Activated naive CD4-positive, alpha-beta T cell treated with anti-CD3 and anti-CD28 coated beads for 36 hours (primary cell): Measurements from ENCODE around the gene DIO1. TPM values are rescaled to one million over a fixed set of nuclear protein-coding genes. Genes with fewer than 3 reads are reported as not detected.

ENCODE experiments used
- CTCF ChIA-PET: fragments of 350-600 bp; sonication (Branson Sonifier 250); formaldehyde crosslinking; loops from one replicate; lab custom pipeline; 2021; ENCODE audit warnings: antibody characterized with exemption; lab: Charles Lee
- DNase-seq: peaks from one replicate; pipeline ENCODE4 v3.0.0-alpha.2; 2020
- H3K27ac Mint-ChIP-seq: one replicate; pipeline ENCODE4 v1.8.0; 2021; ENCODE audit warnings: mild to moderate bottlenecking, mixed read lengths
- H3K27me3 Mint-ChIP-seq: one replicate; pipeline ENCODE4 v1.8.0; 2021; ENCODE audit warnings: low read depth, mixed read lengths
- H3K36me3 Mint-ChIP-seq: one replicate; pipeline ENCODE4 v1.8.0; 2021; ENCODE audit warnings: low read depth, mixed read lengths
- H3K4me1 Mint-ChIP-seq: one replicate; pipeline ENCODE4 v1.8.0; 2021; ENCODE audit warnings: low read depth, mixed read lengths
- H3K4me3 Mint-ChIP-seq: one replicate; pipeline ENCODE4 v1.8.0; 2021; ENCODE audit warnings: mild to moderate bottlenecking, moderate library complexity, mixed read lengths
- H3K9me3 Mint-ChIP-seq: one replicate; pipeline ENCODE4 v1.8.0; 2021; ENCODE audit warnings: mixed read lengths
- intact Hi-C: fragments of 100-400 bp; cut with micrococcal nuclease; formaldehyde crosslinking; loops from one replicate; pipeline ENCODE4 v1.15.1; 2023
- total RNA-seq, 2 experiments: library from RNA; stranded (reverse); gene quantifications; one replicate each; pipeline ENCODE4 v1.2.3, GENCODE V29; 2021

DIO1 gene
- total RNA-seq, 2 experiments from 2014 or later = not detected

DNA sequence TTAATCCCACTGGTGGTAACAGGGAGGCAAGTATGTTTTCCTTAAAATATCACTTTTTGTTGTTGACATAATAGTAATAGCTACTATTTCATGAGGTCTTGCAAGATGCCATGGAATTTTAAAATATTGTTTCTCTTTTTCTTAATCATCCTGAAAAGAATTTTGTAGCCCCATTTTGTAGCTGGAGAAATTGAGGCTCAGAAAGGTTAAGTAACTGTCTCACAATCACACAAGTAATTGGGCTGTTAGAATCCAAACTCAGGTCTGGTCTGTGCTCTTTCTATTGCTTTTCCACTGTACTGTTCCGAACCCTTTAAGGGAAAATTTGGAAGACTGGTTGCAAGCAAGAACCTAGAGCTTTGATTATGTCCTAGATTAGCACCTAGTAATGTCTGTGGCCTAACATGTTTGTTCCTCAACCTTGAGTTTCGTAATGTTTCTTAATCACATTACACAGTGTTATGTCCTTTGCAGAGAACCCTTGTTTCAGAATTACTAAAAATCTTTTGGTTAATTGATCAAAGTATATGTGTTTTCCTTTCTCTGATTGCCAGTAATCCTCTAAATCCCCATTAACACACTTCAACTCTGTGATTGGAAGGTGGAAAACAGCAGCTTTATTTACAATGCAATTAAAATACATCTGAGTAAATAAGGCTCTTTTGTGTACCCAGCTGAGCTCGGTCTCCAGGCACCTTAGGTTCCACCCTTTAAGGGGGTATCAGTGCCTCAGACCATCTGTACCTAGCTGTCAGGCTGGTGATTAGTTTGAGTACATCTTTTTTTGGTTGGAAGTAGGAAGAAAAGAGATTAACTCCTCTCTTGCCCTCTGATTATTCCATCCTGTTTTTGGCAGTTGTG is 62.6 kb downstream of the DIO1 start:
- Mint-ChIP-seq H3K4me3 (no peak overlapping the region), H3K9me3 (no peaks in the 10 kb centered on the region), H3K36me3 (peaks cover 5% of the 10 kb centered on the region), H3K4me1 (peaks cover 11% of the 10 kb centered on the region), H3K27ac (peak overlapping the region; percentile 56), H3K27me3 (no peaks in the 10 kb centered on the region)
- no peak for DNase-seq
- intact Hi-C loops = no loop called here
- CTCF ChIA-PET = interaction anchor here (1.2 to 1.4 kb wide), 4 partner anchors 8 to 96 kb away, joined by 3 to 7 read pairs (median 4); no protein-coding TSS in a partner anchor

DNA sequence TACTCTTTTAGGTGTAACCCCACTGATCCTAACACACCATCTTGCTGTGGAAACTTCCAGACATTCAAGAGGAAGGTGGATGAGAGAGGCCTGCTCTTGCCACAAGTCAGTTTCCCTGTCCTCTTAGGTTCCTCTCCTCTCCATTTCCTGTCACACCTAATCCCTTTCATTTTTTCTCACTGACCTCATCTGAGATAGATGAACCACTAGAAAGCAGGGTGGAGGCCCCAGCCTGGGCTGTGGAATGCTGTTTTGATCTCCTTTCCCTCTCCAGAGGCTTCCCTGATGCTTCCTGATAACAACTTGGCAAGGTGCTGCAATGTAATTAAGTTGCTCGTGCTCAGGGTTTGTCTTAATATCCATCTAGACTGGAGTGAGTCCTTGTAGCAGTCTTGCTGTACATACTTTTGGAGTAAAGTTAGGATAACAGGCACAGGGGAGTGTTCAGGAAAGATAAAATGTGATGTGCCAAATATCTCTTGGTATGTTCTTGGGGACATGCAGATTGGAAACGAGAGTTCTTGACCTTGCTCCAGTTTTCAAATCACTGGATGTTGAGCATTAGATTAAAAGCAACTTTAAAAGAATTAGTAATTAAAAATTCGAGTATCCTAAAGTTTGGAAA is 63.3 kb downstream of the DIO1 start:
- CTCF ChIA-PET = interaction anchor here (2.5 to 4.7 kb wide), 3 partner anchors 8 to 97 kb away, joined by 13 to 103 read pairs (median 27); no protein-coding TSS in a partner anchor
- Mint-ChIP-seq H3K4me3 (no peak overlapping the region), H3K9me3 (no peaks in the 10 kb centered on the region), H3K27me3 (no peaks in the 10 kb centered on the region), H3K27ac (no peak overlapping the region), H3K4me1 (peaks cover 11% of the 10 kb centered on the region), H3K36me3 (peaks cover 8% of the 10 kb centered on the region)
- no peak for DNase-seq
- intact Hi-C loops = no loop called here

DNA sequence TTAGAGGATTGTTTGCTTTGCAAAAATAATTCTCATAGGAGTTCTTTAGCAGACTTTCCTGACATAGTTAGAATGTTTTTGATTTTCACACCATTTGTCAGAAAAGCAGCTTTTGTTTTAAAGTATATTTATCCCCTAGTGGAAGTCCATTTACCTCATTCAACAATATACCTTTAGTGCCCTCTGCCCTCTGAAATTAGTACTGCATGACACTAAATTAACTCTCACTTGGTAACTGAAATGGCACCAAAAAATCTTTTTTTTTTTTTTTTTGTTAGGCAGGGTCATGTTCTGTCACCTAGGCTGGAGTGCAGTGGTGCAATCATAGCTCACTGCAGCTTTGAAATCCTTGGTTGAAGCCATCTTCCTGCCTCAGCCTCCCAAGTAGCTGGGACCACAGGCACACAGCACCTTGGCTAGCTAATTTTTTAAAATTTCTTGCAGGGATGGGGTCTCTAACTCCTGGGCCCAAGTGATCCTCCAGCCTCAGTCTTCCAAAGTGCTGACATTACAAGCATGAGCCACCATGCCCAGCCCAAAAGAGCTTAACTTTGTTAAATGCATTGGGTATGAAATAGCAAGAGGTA is 65.8 kb downstream of the DIO1 start:
- H3K4me1 Mint-ChIP-seq = peaks cover 11% of the 10 kb centered on the region
- H3K27ac Mint-ChIP-seq = no peak overlapping the region
- no peaks in the 10 kb centered on the region for H3K27me3 Mint-ChIP-seq
- intact Hi-C loops = loop anchor here (1.0 kb wide), 2 partner anchors 81 to 98 kb away; no protein-coding TSS in a partner anchor
- peaks cover 16% of the 10 kb centered on the region for H3K36me3 Mint-ChIP-seq
- CTCF ChIA-PET = interaction anchor here (0.6 to 4.7 kb wide), 34 partner anchors 10 to 1039 kb away, joined by 3 to 103 read pairs (median 4); partner anchors contain the start of genes BSND, IFT25 and LRRC42
- H3K4me3 Mint-ChIP-seq = no peak overlapping the region
- no peaks in the 10 kb centered on the region for H3K9me3 Mint-ChIP-seq
- no peak for DNase-seq

Other genes with a start within 250 kb of the DIO1 start
- gene GLIS1, start 155.0 kb upstream of the DIO1 start, total RNA-seq = not detected
- 10 to 100 TPM; 25.9 to 27.9 TPM for gene NDC1, start 55.9 kb upstream of the DIO1 start, total RNA-seq
- gene YIPF1, start 4.4 kb upstream of the DIO1 start, total RNA-seq = 10 to 100 TPM; 22.2 to 22.4 TPM
- 10 to 100 TPM; 46.2 to 48.7 TPM for gene IFT25, start 51.5 kb downstream of the DIO1 start, total RNA-seq
- gene LRRC42, start 52.2 kb downstream of the DIO1 start, total RNA-seq = 10 to 100 TPM; 19.9 to 21.3 TPM
- not detected for gene LDLRAD1, start 124.0 kb downstream of the DIO1 start, total RNA-seq
- 100 to 1,000 TPM; 140 to 142 TPM for gene TMEM59, start 159.0 kb downstream of the DIO1 start, total RNA-seq
- 10 to 100 TPM; 13.0 TPM for gene TCEANC2, start 159.4 kb downstream of the DIO1 start, total RNA-seq